KMS-11 (cell line): ENCODE measurements around the gene C1orf21.

Source experiments
- H2AFZ ChIP-seq: fragments of 200-600 bp; sonication (generic); 2 replicates; pipeline ENCODE4 v1.6.1; 2016; ENCODE audit warnings: antibody characterized with exemption, mixed run types, low read depth
- H3K27ac ChIP-seq: fragments of 200-600 bp; sonication (generic); 2 replicates; pipeline ENCODE4 v1.6.1; 2016; ENCODE audit warnings: mild to moderate bottlenecking, mixed run types
- H3K27me3 ChIP-seq: fragments of 200-600 bp; sonication (generic); 2 replicates; pipeline ENCODE4 v1.6.1; 2017; ENCODE audit warnings: mild to moderate bottlenecking, low read depth, mixed run types, moderate library complexity; ENCODE audit not compliant: insufficient read depth
- H3K36me3 ChIP-seq: fragments of 200-600 bp; sonication (generic); 2 replicates; pipeline ENCODE4 v1.6.1; 2017; ENCODE audit warnings: mild to moderate bottlenecking, mixed run types; ENCODE audit not compliant: insufficient read depth
- H3K4me1 ChIP-seq: fragments of 200-600 bp; sonication (generic); 2 replicates; pipeline ENCODE4 v1.6.1; 2016; ENCODE audit warnings: mild to moderate bottlenecking, low read depth, mixed run types; ENCODE audit not compliant: poor library complexity, severe bottlenecking
- H3K4me2 ChIP-seq: fragments of 200-600 bp; sonication (generic); 2 replicates; pipeline ENCODE4 v1.7.0; 2016; ENCODE audit warnings: mild to moderate bottlenecking, mixed run types
- H3K4me3 ChIP-seq: fragments of 200-600 bp; sonication (generic); IDR thresholded peaks from 2 replicates; pipeline ENCODE4 v1.6.1; 2017; ENCODE audit warnings: low read depth, low read length, mixed read lengths; ENCODE audit not compliant: insufficient read depth
- H3K79me2 ChIP-seq: fragments of 200-600 bp; sonication (generic); 2 replicates; pipeline ENCODE4 v1.6.1; 2016; ENCODE audit warnings: low read depth, mixed run types; ENCODE audit not compliant: insufficient read depth
- H3K9ac ChIP-seq: fragments of 200-600 bp; sonication (generic); 2 replicates; pipeline ENCODE4 v1.6.1; 2016; ENCODE audit warnings: mild to moderate bottlenecking, mixed run types
- H4K20me1 ChIP-seq: fragments of 200-600 bp; sonication (generic); 2 replicates; pipeline ENCODE4 v1.6.1; 2016; ENCODE audit warnings: mild to moderate bottlenecking, mixed run types; ENCODE audit not compliant: insufficient read depth
- CTCF ChIP-seq: fragments of 200-600 bp; sonication (generic); conservative IDR thresholded peaks from 2 replicates; pipeline ENCODE4 v1.6.1; 2017; ENCODE audit warnings: low read depth, mild to moderate bottlenecking, antibody characterized with exemption, low read length, moderate library complexity, mixed read lengths

C1orf21 gene

GRCh38 chr1:184627007-184627341 is 240.1 kb downstream of the C1orf21 start:
- TF ChIP-seq CTCF, result no peak
- no peaks in the 10 kb centered on the region for H4K20me1 ChIP-seq
- H3K9ac ChIP-seq, result no peak overlapping the region
- no peak overlapping the region for H3K4me2 ChIP-seq
- H3K27ac ChIP-seq, result no peak overlapping the region
- no peaks in the 10 kb centered on the region for H3K4me1 ChIP-seq
- no peaks in the 10 kb centered on the region for H3K79me2 ChIP-seq
- no peaks in the 10 kb centered on the region for H3K27me3 ChIP-seq
- H3K4me3 ChIP-seq, result no peak overlapping the region
- no peaks in the 10 kb centered on the region for H3K36me3 ChIP-seq
- no peak overlapping the region for H2AFZ ChIP-seq

- H4K20me1 ChIP-seq, result no peaks in the 10 kb centered on the region
- no peaks in the 10 kb centered on the region for H3K79me2 ChIP-seq
- no peak overlapping the region for H2AFZ ChIP-seq
- H3K4me2 ChIP-seq, result no peak overlapping the region
- no peak for TF ChIP-seq CTCF
- no peaks in the 10 kb centered on the region for H3K27me3 ChIP-seq
- no peak overlapping the region for H3K4me3 ChIP-seq
- no peaks in the 10 kb centered on the region for H3K36me3 ChIP-seq
- no peak overlapping the region for H3K27ac ChIP-seq
- no peak overlapping the region for H3K9ac ChIP-seq
- no peaks in the 10 kb centered on the region for H3K4me1 ChIP-seq
These were observed 242.4 kb downstream of the C1orf21 start for GRCh38 chr1:184629266-184629665.

GRCh38 chr1:184630679-184631060 is 243.8 kb downstream of the C1orf21 start:
- Histone ChIP-seq H3K4me2 (no peak overlapping the region), H3K79me2 (no peaks in the 10 kb centered on the region), H3K4me3 (no peak overlapping the region), H3K9ac (no peak overlapping the region), H2AFZ (no peak overlapping the region), H3K4me1 (no peaks in the 10 kb centered on the region), H3K27me3 (no peaks in the 10 kb centered on the region), H4K20me1 (no peaks in the 10 kb centered on the region), H3K36me3 (no peaks in the 10 kb centered on the region), H3K27ac (no peak overlapping the region)
- TF ChIP-seq CTCF, result no peak

- H4K20me1 ChIP-seq, result no peaks in the 10 kb centered on the region
- no peak for TF ChIP-seq CTCF
- no peak overlapping the region for H3K4me2 ChIP-seq
- H3K4me3 ChIP-seq, result no peak overlapping the region
- H2AFZ ChIP-seq, result no peak overlapping the region
- H3K27ac ChIP-seq, result no peak overlapping the region
- H3K36me3 ChIP-seq, result no peaks in the 10 kb centered on the region
- no peaks in the 10 kb centered on the region for H3K27me3 ChIP-seq
- no peaks in the 10 kb centered on the region for H3K79me2 ChIP-seq
- H3K9ac ChIP-seq, result no peak overlapping the region
- H3K4me1 ChIP-seq, result no peaks in the 10 kb centered on the region
These were observed 245.8 kb downstream of the C1orf21 start for GRCh38 chr1:184632415-184633175.
